ENCODE measurements around the gene AICDA.
"Not testable (repeated sequence)": the region's sequence is repeated elsewhere in the genome, so short reads cannot be mapped to it uniquely, and the experiment has no call there.

Gene AICDA

GRCh38 chr12:8612629-8613028 is at the start of gene AICDA:
Gene AICDA (minus strand): TSS chr12:8612859. CDS start chr12:8612767, 92 bp downstream.
- no peak for DNase-seq (ENCODE audit: low read depth in 2 of 2, low spot score in 1 of 2)

DNA sequence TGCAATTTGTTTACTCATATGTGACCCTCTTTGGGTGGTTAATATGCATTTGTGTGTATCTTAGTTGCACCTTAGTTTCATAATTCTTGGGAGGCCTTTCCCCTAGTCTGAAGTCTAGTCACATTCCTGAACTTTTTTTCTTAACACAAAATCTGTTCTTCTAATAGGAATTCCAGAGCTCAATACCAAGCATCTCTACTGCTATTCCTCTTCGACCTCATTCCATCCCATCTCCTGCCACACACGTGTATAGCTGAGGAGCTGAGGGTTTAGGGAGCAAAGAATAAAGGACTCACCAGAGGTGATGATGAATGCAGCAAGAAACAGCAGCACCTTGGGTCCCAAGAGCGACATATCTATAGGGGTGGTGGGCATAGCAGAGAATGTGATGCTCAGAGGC is 49.1 kb upstream of the AICDA start:
- DNase-seq (ENCODE audit: low read depth in 2 of 2, low spot score in 1 of 2): no peak

GRCh38 chr12:8661016-8661415 is 48.4 kb upstream of the AICDA start:
- DNase-seq (ENCODE audit: low read depth in 2 of 2, low spot score in 1 of 2): no peak

- DNase-seq (ENCODE audit: low read depth in 2 of 2, low spot score in 1 of 2): no peak
These were observed 45.7 kb upstream of the AICDA start for GRCh38 chr12:8658346-8658745.

DNA sequence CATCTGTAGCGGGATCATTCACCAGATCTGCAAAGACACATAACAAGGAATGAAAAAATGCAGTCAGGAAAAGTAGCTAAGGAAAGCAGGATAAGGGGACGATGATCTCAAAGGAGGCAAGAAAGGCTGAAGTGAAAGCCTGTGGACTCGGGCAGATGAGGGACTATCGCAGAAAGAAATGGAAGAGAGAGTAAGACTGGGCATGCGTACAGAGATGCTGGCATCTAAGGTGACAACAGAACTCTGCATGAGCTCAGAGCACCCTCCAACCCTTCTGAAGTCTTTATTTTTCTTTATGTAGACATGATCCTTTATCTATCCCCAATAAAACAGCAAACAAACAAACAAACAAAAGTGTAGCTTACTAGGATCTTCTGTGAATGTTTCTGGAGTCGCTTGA is 42.8 kb upstream of the AICDA start:
- no peak for DNase-seq (ENCODE audit: low read depth in 2 of 2, low spot score in 1 of 2)

- peak in 1 of 2 donors; percentile 19 for DNase-seq (ENCODE audit: low read depth in 2 of 2, low spot score in 1 of 2)
These were observed 36.0 kb upstream of the AICDA start for GRCh38 chr12:8648576-8649205.

DNA sequence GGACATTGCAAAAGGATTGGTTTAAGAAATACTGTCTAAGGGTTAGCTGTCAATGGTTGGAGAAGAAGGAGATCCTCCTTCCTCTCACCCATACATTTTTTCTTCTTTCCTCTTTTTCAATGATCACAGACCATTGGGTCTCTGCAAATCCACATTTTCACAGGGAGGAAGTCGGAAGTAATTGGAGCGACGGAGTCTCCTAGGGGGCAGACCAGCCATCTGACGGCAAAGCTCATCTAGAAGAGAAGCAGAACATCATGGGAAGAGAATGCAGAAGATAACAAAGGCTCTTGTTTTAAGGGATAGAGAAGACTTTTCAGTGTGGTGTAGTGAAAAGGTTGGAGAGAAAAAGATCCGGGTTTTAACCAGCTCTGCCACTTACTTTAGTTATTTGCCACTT is 35.3 kb upstream of the AICDA start:
- no peak for DNase-seq (ENCODE audit: low read depth in 2 of 2, low spot score in 1 of 2)

DNA sequence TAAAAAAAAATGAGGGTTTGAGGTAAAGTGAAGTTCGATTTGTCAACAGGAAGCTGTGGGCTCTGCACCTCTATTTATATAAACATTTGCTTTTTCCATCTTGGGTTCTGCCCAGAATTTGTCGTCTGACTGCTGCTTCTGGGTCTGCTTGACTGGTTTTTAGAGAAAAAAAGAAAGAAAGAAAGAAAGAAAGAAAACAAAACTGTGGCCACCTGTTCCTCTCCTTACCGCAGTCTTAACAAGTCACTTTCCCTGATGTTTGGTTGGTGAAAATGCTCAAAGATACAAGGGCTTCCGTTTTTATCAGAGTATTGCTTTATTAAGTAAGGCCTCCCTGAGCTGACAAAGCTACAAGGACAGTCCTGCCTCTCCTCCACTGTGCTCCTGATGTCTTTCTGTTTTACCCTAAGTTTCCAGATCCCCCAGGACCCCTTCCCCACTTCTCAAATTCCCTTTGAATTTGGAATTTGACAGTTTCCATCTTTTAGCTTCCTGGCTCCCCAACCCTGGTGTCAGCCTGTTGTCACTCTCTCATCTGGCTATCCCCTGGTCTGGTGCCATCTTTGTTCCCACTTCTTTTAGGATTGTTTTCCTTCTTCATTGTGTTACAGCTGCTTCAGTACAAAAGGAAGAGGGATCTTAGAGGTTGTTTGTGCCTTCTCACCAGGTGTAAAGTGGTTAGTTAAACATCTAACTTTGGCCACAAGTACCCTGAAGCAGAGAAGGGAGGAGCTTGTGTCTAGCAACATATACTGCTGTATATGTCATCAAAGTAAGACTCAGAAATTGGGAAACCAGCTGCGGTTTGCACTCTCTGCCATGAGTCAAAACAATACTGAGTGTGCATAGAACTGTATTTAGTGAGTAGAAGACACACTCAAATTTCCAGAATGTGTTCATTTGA is 31.9 kb upstream of the AICDA start:
- peak in 1 of 2 donors; percentile 17 for DNase-seq (ENCODE audit: low read depth in 2 of 2, low spot score in 1 of 2)

DNA sequence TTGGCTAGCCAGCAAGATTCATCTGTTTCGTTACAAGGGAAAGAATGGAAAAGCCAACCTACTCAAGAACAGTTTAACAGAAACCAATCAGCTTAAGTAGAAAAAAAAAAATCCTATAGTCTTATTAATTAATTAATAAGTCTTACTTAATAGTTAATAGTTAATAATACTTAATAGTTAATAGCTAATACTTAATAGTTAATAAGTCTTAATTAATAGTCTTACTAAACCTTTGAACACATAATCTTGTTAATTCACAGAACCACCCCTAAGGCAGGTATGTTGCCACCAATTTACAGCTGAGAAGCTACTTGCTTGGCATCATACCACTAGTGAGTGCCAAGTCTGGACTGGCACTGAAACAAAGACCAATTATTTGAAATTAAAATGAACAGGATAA is 30.1 kb upstream of the AICDA start:
- no peak for DNase-seq (ENCODE audit: low read depth in 2 of 2, low spot score in 1 of 2)

DNA sequence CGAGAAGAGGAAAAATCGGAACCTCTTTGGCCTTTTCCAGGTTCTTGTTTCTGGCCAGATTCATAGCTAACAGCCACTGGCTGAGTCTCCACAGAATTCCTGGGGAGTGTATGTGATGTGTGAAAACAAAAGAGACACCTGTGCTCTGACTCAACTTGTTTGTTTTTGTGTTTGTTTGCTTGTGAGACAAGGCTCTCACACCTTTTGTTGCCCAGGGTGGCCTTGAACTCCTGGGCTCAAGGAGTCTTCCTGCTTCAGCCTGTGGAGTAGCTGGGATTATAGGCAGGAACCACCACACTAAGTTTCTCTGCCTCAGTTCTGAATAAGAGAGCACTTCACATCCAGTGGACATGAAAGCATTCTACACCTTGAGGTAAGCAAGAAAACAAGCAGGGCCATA is 27.3 kb upstream of the AICDA start:
- DNase-seq (ENCODE audit: low read depth in 2 of 2, low spot score in 1 of 2): no peak

DNA sequence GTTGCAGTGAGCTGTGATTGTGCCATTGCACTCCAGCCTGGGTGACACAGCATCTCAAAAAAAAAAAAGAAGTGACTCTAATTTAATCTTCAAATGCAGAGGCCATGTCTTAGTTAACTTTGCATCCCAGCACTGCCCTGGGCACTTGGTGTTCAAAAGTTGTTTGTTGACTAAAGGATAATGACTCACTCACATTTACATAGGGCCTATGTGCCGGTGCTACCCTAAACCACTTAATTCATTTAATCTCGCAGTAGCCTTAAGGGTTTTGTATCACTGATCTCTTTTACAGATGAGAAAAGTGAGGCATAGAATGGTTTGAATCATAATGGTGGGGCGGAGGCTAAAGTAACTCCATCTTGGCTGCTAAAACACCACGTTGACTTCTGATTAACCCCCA is 26.3 kb upstream of the AICDA start:
- DNase-seq (ENCODE audit: low read depth in 2 of 2, low spot score in 1 of 2): no peak

DNA sequence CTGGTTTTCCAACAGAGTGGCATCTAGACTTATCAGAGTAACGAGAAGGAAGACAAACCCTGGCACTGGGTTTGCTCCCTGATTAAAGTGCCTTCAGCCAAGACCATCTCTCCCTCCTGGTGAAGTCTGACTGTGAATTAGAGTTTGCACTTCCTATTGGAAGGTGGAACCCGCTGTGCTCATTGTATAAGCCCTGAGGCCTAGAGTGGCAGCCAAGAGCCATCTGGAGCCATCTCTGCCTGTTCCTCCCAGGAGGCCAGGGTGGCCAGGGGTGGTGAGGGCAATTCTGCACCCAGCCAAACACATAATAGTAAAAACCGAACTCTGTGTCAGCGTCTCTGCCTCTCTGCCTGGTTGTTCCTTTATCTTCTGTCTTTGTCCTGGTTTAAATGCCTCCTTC is 25.0 kb upstream of the AICDA start:
- no peak for DNase-seq (ENCODE audit: low read depth in 2 of 2, low spot score in 1 of 2)

- DNase-seq (ENCODE audit: low read depth in 2 of 2, low spot score in 1 of 2): no peak
These were observed 24.6 kb upstream of the AICDA start for GRCh38 chr12:8637244-8637643.

GRCh38 chr12:8636581-8636980 is 23.9 kb upstream of the AICDA start:
- no peak for DNase-seq (ENCODE audit: low read depth in 2 of 2, low spot score in 1 of 2)

- not testable (repeated sequence) for DNase-seq (ENCODE audit: low read depth in 2 of 2, low spot score in 1 of 2)
These were observed 23.3 kb upstream of the AICDA start for GRCh38 chr12:8636007-8636346.

- DNase-seq (ENCODE audit: low read depth in 2 of 2, low spot score in 1 of 2): not testable (repeated sequence)
These were observed 22.8 kb upstream of the AICDA start for GRCh38 chr12:8635342-8636006.

DNA sequence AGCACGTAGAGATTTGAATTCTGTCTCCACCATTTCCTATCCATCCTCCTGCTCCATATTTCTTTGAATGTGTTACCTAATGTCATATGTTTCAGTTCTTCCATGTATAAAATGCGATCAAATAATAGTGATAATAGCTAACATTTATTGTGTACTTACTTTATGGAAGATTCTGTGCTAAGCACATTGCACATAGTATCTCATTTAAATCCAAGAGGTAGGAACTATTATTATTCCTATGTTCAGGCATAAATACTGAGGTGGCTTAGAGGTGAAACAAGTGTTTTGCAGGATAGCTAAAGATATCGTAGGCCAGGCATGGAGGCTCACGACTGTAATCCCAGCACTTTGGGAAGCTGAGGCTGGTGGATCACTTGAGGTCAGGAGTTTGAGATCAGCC is 17.5 kb upstream of the AICDA start:
- no peak for DNase-seq (ENCODE audit: low read depth in 2 of 2, low spot score in 1 of 2)

DNA sequence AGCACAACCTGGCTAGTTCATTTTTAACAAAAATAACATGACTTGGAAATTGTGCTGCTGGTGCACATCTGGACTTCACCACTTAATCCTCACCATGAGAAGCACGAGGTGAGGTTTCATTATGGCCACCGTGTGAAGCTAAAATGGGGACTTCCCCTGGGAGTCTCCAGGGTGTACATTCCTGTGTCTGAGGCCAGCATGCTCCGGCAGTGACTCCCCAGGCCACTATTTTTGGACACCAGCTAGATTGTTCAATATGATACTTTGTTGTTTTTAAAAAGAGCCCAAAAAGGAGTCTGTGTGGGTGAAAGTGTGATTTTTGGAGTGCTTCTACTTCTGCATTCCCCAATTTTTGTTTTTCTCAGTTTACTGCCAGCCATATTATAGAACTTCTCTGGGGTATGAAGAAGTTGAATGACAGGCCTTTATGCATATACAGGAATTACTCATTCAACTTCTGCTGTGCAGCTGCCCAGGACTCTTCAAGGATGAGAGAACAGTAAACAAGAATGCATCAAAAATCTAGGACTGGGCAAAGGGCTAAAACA is 16.9 kb upstream of the AICDA start:
- no peak for DNase-seq (ENCODE audit: low read depth in 2 of 2, low spot score in 1 of 2)

- DNase-seq (ENCODE audit: low read depth in 2 of 2, low spot score in 1 of 2): no peak
These were observed 16.1 kb upstream of the AICDA start for GRCh38 chr12:8628731-8629130.

GRCh38 chr12:8624750-8625149 is 12.1 kb upstream of the AICDA start:
- DNase-seq (ENCODE audit: low read depth in 2 of 2, low spot score in 1 of 2): not testable (repeated sequence)

DNA sequence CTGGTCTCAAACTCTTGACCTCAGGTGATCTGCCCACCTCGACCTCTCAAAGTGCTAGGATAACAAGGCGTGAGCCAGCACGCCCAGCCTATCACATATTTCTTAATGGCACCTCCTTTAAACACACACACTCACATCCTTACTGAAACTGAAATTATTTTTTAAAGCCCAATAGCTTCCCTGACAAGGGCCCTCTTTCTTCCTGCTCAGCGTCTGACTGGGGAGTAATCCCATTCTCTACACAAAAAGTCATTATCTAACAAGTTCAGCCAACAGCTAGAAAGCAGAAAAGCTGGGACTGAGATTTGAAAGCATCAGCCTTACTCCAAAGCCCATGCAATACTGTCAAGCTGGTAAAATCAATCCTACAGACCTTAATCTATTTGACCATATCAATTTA is 10.0 kb upstream of the AICDA start:
- no peak for DNase-seq (ENCODE audit: low read depth in 2 of 2, low spot score in 1 of 2)

GRCh38 chr12:8615206-8615605 is 2.5 kb upstream of the AICDA start:
- no peak for DNase-seq (ENCODE audit: low read depth in 2 of 2, low spot score in 1 of 2)
